Vagina (tissue), 2 donors: ENCODE results near the gene SYF2.

Experiments used
- POLR2A ChIP-seq, 2 donors: fragments of 450-650 bp; IDR thresholded peaks; one replicate each; pipeline ENCODE4 v1.6.1; 2017; ENCODE audit warnings: antibody characterized with exemption in 2 of 2, mild to moderate bottlenecking in 2 of 2, moderate library complexity in 2 of 2
- TF ChIP-seq, protein P1 (sequence below), 3 experiments: fragments of 450-650 bp in 2 of 3; fragments of 200-600 bp in 1 of 3; sonication (generic) in 1 of 3; IDR thresholded peaks; one replicate each; pipeline ENCODE4 v1.5.1; 2017 to 2019; ENCODE audit warnings: antibody characterized with exemption in 3 of 3, mild to moderate bottlenecking in 2 of 3, moderate library complexity in 2 of 3

DNA sequence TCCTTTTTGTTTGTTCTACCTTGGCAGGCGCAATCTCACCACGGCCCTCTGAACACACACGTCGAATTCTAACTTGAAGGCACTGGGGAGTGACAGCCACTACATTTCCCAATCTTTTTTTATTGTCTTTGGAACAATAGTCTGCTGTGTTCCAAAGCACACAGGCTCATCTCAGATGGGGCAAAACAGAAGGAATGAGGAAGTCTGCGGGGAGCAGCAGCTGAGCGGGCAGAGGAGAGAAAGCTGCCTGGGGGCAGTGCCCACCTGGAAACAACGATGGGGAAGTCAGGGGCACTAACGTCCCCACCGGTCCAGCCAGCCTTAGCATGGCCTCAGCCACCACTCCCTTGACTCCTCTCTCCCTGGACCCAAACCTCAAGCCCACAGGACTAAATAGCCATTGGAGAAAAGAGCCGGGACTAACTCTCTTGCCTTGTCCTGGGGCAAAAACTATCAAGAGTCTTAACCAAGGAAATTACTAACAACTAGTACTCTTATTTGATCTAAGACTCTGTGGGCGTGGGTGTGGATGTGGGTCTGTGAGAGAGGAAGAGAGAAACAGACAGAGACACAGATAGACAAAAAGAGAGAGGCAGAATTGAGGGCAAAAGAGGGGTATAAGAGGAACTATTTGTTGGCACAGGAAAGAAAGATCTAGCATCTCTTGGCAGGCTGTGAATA, 34.2 kb downstream of the SYF2 start:
- TF ChIP-seq, protein P1, sequence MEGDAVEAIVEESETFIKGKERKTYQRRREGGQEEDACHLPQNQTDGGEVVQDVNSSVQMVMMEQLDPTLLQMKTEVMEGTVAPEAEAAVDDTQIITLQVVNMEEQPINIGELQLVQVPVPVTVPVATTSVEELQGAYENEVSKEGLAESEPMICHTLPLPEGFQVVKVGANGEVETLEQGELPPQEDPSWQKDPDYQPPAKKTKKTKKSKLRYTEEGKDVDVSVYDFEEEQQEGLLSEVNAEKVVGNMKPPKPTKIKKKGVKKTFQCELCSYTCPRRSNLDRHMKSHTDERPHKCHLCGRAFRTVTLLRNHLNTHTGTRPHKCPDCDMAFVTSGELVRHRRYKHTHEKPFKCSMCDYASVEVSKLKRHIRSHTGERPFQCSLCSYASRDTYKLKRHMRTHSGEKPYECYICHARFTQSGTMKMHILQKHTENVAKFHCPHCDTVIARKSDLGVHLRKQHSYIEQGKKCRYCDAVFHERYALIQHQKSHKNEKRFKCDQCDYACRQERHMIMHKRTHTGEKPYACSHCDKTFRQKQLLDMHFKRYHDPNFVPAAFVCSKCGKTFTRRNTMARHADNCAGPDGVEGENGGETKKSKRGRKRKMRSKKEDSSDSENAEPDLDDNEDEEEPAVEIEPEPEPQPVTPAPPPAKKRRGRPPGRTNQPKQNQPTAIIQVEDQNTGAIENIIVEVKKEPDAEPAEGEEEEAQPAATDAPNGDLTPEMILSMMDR (IDR thresholded peaks at IDR 0.05): no peak
- no peak for TF ChIP-seq POLR2A (IDR thresholded peaks at IDR 0.05)
